ENCODE data around the gene ANKRD10.

DNA sequence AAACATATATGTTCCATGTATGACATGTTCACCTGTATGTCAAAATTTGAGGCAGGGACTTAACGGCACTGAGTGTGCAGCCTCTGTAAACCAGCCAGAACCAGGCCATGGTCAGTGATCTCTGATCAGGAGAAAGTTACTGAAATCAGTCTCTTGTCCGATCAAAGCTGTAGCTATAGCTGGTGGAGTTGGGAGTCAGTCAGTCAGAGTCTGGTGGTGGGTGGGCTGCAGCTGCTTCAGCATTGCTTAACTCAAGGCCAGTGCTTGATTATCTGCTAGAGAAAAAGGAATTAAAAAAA is 78.3 kb downstream of the ANKRD10 start:
- no peak for TF ChIP-seq YY1 (IDR thresholded peaks at IDR 0.05; ENCODE audit: low read depth)
- no peak for TF ChIP-seq EP300 (IDR thresholded peaks at IDR 0.05; ENCODE audit: borderline replicate concordance)
- no peak for TF ChIP-seq TCF12 (IDR thresholded peaks at IDR 0.05; ENCODE audit: low read depth)
- TF ChIP-seq, protein P1, sequence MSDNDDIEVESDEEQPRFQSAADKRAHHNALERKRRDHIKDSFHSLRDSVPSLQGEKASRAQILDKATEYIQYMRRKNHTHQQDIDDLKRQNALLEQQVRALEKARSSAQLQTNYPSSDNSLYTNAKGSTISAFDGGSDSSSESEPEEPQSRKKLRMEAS (IDR thresholded peaks at IDR 0.05) = no peak
- TF ChIP-seq EGR1 (IDR thresholded peaks at IDR 0.05) = no peak
- TF ChIP-seq TAF1 (IDR thresholded peaks at IDR 0.05; ENCODE audit: low read depth) = no peak
- TF ChIP-seq TEAD4 (IDR thresholded peaks at IDR 0.05) = no peak
